Gastrocnemius medialis (tissue), 4 donors: Measurements from ENCODE around the gene AJAP1.

Source experiments
- POLR2A ChIP-seq, 2 donors: fragments of 450-650 bp; IDR thresholded peaks; one replicate each; pipeline ENCODE4 v1.6.1; 2017; ENCODE audit warnings: antibody characterized with exemption in 2 of 2, mild to moderate bottlenecking in 2 of 2, moderate library complexity in 2 of 2
- TF ChIP-seq, protein P1 (sequence below), 5 experiments: fragments of 450-650 bp in 3 of 5; fragments of 200-600 bp in 2 of 5; sonication (generic) in 2 of 5; IDR thresholded peaks in 4 of 5; conservative IDR thresholded peaks in 1 of 5; 1 replicate in 4 of 5; 2 replicates in 1 of 5; pipeline ENCODE4 v1.5.1; 2016 to 2019; ENCODE audit warnings: antibody characterized with exemption in 5 of 5, mild to moderate bottlenecking in 3 of 5, moderate library complexity in 3 of 5

DNA sequence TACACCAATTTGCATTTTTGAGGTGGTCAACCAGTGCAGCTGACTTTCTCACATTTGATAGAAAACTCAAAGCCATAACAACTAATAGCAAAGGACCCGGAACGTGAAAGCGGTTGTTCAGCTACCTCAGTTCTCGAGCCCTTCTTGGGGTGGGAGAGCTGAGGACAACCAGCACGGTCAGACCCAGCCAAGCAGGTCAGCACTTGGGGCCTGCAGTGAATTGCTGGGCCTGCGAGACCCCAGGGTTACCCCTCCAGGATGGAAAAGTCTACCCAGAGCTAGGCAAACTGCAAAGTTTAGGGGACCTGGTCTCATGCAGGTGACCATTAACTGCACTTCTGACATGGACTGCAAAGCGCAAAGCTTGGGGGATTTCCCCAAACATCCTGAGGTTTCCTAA lies 23.8 kb upstream of the AJAP1 start:
- no peak for TF ChIP-seq POLR2A (IDR thresholded peaks at IDR 0.05)
- TF ChIP-seq, protein P1, sequence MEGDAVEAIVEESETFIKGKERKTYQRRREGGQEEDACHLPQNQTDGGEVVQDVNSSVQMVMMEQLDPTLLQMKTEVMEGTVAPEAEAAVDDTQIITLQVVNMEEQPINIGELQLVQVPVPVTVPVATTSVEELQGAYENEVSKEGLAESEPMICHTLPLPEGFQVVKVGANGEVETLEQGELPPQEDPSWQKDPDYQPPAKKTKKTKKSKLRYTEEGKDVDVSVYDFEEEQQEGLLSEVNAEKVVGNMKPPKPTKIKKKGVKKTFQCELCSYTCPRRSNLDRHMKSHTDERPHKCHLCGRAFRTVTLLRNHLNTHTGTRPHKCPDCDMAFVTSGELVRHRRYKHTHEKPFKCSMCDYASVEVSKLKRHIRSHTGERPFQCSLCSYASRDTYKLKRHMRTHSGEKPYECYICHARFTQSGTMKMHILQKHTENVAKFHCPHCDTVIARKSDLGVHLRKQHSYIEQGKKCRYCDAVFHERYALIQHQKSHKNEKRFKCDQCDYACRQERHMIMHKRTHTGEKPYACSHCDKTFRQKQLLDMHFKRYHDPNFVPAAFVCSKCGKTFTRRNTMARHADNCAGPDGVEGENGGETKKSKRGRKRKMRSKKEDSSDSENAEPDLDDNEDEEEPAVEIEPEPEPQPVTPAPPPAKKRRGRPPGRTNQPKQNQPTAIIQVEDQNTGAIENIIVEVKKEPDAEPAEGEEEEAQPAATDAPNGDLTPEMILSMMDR (IDR thresholded peaks at IDR 0.05 in 4 of 5, conservative IDR thresholded peaks at IDR 0.05 in 1 of 5), result no peak
